ENCODE data around the gene KRTAP3-2.

Gene KRTAP3-2

DNA sequence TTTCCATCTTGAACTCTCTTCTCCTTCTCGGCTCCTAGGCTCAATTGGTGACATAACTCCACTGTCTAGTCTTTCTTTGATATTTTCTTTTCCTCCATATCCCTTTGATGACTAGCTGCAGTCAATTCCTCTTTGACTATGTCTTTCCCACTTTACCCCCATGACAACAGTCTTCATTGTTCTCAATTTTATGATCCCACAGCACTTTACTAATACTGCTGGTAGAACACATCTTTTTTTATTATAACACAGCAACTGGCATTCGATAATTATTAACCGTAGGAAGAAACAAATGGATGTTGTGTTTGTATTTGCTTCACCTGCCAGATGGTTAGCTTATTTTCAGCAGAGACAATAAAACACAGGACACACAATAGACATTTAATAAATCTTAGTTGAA is 7.0 kb downstream of the KRTAP3-2 start:
- H3K27ac ChIP-seq (ENCODE audit: low read depth, low read length) = no peak overlapping the region
- no peaks in the 10 kb centered on the region for H3K36me3 ChIP-seq (ENCODE audit: control insufficient read depth, insufficient read depth, low read length)
- H3K27me3 ChIP-seq (ENCODE audit: control insufficient read depth, insufficient read depth, low read length) = no peaks in the 10 kb centered on the region
- no peak overlapping the region for H3K9ac ChIP-seq (ENCODE audit: low read length)
- H3K4me1 ChIP-seq (ENCODE audit: control insufficient read depth, insufficient read depth, low read length) = no peaks in the 10 kb centered on the region; the same call in 1 of the 2 replicates
- no peaks in the 10 kb centered on the region for H3K9me3 ChIP-seq (ENCODE audit: control insufficient read depth, insufficient read depth, low read depth, low read length)
- no peak overlapping the region for H3K4me3 ChIP-seq (ENCODE audit: low read depth, low read length)

DNA sequence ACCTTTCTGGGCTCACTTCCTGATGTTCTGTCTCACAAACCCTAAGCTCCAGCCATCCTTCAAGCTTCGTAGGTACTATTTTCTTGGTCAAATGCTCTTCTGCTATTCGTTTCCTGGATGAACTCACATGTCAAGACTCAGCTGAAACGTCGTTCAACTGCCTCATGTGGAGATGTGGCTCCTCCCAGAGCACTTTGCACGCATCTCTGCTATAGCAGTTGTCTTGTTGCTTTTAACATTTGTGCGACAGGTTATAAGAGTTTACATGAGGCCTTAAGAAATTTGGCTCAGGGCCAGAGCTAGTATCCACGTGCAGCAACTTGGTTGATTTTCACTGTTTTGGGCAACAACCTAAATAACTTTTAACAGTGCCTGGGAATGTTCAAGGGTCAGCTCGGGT is 12.8 kb downstream of the KRTAP3-2 start:
- no peak overlapping the region for H3K27ac ChIP-seq (ENCODE audit: low read depth, low read length)

DNA sequence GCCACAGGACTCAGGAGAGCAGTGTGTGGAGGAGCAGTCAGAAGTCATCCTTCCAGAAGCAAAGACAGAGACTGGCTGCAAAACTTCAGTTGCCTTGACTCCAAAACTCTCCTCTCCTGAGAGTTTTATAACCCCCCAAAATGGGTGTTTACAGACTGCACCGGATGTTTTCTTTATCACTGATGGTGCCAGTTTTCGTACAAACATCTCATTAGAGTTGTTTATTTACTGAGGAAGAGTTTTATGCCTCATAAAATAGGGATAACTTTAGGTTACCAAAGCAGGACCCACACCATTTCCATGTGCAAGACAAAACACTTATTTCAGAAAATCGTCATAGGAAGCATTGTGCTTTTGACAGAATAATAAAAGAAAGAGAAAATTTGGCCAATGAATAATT is 15.5 kb downstream of the KRTAP3-2 start, which contains the start of gene KRT40:
TSS of gene KRT40 (minus strand) at position 101 of the 400 bp plus-strand sequence. CDS start at position 48, 53 bp downstream.
- Histone ChIP-seq H3K4me3 (ENCODE audit: low read depth, low read length) (no peak within 1 kb of the TSS), H3K27ac (ENCODE audit: low read depth, low read length) (no peak within 1 kb of the TSS), H3K9ac (ENCODE audit: low read length) (no peak within 1 kb of the TSS), H3K36me3 (ENCODE audit: control insufficient read depth, insufficient read depth, low read length) (no peaks in the 10 kb centered on the region), H3K27me3 (ENCODE audit: control insufficient read depth, insufficient read depth, low read length) (no peaks in the 10 kb centered on the region), H3K4me1 (ENCODE audit: control insufficient read depth, insufficient read depth, low read length) (peaks cover 9% of the 10 kb centered on the region; the same call in 1 of the 2 replicates), H3K9me3 (ENCODE audit: control insufficient read depth, insufficient read depth, low read depth, low read length) (no peaks in the 10 kb centered on the region)

More for the DNA sequence above, 12.8 kb downstream of the KRTAP3-2 start:
- Histone ChIP-seq H3K4me1 (ENCODE audit: control insufficient read depth, insufficient read depth, low read length) (no peaks in the 10 kb centered on the region), H3K27me3 (ENCODE audit: control insufficient read depth, insufficient read depth, low read length) (no peaks in the 10 kb centered on the region), H3K4me3 (ENCODE audit: low read depth, low read length) (no peak overlapping the region), H3K9me3 (ENCODE audit: control insufficient read depth, insufficient read depth, low read depth, low read length) (no peaks in the 10 kb centered on the region), H3K36me3 (ENCODE audit: control insufficient read depth, insufficient read depth, low read length) (no peaks in the 10 kb centered on the region), H3K9ac (ENCODE audit: low read length) (no peak overlapping the region)

DNA sequence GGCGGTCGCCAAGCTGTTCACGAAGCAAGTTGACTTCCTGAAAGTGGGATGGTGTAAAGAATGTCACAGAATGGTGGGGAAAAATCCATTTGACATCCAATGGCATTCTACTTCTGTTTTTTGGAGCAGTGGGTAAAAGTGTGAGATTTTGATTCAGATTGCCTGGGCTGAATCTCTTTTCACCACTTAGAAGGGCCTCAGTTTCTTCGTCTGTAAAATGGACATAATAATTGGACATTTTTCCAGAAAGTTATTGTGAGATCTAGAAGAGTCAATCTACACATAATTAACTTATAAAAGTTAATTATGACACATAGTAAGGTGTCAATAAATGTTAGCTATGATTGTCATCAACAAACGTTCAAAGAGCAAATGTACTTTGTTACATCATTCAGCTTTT is 18.6 kb downstream of the KRTAP3-2 start:
- peaks cover 9% of the 10 kb centered on the region; the same call in 1 of the 2 replicates for H3K4me1 ChIP-seq (ENCODE audit: control insufficient read depth, insufficient read depth, low read length)
- no peak overlapping the region for H3K9ac ChIP-seq (ENCODE audit: low read length)
- H3K9me3 ChIP-seq (ENCODE audit: control insufficient read depth, insufficient read depth, low read depth, low read length) = no peaks in the 10 kb centered on the region
- H3K27me3 ChIP-seq (ENCODE audit: control insufficient read depth, insufficient read depth, low read length) = no peaks in the 10 kb centered on the region
- no peak overlapping the region for H3K4me3 ChIP-seq (ENCODE audit: low read depth, low read length)
- no peaks in the 10 kb centered on the region for H3K36me3 ChIP-seq (ENCODE audit: control insufficient read depth, insufficient read depth, low read length)
- no peak overlapping the region for H3K27ac ChIP-seq (ENCODE audit: low read depth, low read length)

DNA sequence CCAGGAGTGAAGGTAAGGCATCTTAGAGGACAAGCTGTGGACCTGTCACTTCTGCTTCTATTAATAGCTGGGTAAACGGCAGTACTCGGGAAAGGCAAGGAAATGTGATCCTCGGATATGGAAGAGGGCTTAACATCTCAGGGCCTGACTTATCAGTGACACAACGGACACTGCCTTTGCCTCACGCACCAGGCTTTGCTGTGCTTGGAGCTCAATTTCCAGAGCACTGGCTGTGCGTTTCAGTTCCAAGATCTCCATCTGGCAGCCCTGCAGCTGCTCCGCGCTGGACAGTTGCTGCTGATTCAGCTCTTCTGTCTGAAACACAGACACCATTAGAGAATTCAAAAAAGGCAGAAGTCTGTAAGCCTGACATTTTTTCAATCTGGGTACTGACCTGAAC is 19.1 kb downstream of the KRTAP3-2 start:
- Histone ChIP-seq H3K9me3 (ENCODE audit: control insufficient read depth, insufficient read depth, low read depth, low read length) (no peaks in the 10 kb centered on the region), H3K27me3 (ENCODE audit: control insufficient read depth, insufficient read depth, low read length) (no peaks in the 10 kb centered on the region), H3K4me3 (ENCODE audit: low read depth, low read length) (no peak overlapping the region), H3K36me3 (ENCODE audit: control insufficient read depth, insufficient read depth, low read length) (no peaks in the 10 kb centered on the region), H3K4me1 (ENCODE audit: control insufficient read depth, insufficient read depth, low read length) (peaks cover 9% of the 10 kb centered on the region; the same call in 1 of the 2 replicates), H3K9ac (ENCODE audit: low read length) (no peak overlapping the region), H3K27ac (ENCODE audit: low read depth, low read length) (no peak overlapping the region)

DNA sequence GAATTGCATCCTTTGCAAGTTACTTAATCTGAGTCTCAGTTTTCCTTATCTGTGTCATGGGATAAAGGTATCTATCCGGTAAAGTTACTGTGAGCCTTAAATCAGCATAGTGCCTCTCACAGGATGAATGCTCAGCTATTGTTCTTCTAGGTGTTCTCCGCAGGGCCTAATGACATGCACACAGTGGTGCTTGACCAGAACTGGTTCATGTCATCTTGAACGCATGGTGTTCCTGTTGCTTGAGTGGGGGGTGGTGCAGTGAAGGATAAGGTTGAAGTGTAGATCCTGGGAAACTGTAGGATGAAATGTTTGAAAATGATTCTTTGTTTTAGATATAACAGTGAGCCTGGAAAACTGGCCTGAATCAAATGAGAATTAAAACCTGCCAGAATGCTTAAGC is 19.6 kb downstream of the KRTAP3-2 start:
- Histone ChIP-seq H3K9me3 (ENCODE audit: control insufficient read depth, insufficient read depth, low read depth, low read length) (no peaks in the 10 kb centered on the region), H3K9ac (ENCODE audit: low read length) (no peak overlapping the region), H3K27me3 (ENCODE audit: control insufficient read depth, insufficient read depth, low read length) (no peaks in the 10 kb centered on the region), H3K27ac (ENCODE audit: low read depth, low read length) (no peak overlapping the region), H3K36me3 (ENCODE audit: control insufficient read depth, insufficient read depth, low read length) (no peaks in the 10 kb centered on the region), H3K4me3 (ENCODE audit: low read depth, low read length) (no peak overlapping the region), H3K4me1 (ENCODE audit: control insufficient read depth, insufficient read depth, low read length) (peaks cover 9% of the 10 kb centered on the region; the same call in 1 of the 2 replicates)

DNA sequence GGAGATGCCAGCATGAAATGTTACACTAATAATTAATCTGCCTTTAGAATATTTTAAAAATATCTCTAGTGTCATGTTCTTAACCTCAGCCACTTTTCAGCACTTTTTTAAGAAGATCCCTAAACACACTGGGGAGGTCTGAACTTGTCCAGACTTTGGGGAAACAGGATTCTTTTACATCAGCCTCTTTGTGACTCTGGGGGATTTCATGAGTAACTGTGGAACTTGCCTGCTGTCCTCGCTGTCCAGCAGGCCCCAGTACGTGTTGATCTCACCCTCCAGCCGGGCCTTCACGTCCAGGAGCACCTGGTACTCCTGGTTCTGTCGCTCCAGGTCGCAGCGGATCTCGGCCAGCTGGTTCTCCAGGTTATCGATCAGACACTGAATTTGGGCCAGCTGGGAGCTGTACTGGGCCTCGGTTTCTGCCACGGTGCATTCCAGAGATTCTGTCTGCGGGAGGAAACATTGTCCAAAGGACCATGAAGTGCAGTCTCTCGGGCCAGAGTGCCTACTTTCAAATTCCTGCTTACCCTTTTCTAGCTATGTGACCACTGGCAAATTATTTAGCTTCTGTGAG is 21.0 kb downstream of the KRTAP3-2 start:
- no peak overlapping the region for H3K27ac ChIP-seq (ENCODE audit: low read depth, low read length)

DNA sequence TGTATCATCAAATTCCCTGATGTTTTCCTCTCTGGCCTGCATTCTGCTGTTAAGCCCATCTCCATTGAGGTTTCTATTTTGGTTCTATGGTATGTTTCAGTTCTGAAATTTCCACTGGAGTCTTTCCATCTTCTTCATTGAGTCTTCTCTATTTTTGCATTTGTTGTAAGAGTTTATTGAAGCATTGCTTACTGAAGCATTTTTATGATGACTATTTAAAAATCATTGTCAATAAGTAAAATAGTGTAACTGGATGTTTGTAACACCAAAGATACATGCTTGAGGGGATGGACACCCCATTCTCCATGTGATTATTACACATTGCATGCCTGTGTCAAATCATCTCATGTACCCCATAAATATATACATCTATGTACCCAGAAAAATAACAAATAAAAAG is 24.2 kb downstream of the KRTAP3-2 start:
- Histone ChIP-seq H3K4me1 (ENCODE audit: control insufficient read depth, insufficient read depth, low read length) (peaks cover 4% of the 10 kb centered on the region; the same call in 1 of the 2 replicates), H3K36me3 (ENCODE audit: control insufficient read depth, insufficient read depth, low read length) (no peaks in the 10 kb centered on the region), H3K9me3 (ENCODE audit: control insufficient read depth, insufficient read depth, low read depth, low read length) (peaks cover 3% of the 10 kb centered on the region; the same call in 1 of the 2 replicates), H3K9ac (ENCODE audit: low read length) (no peak overlapping the region), H3K27me3 (ENCODE audit: control insufficient read depth, insufficient read depth, low read length) (no peaks in the 10 kb centered on the region), H3K27ac (ENCODE audit: low read depth, low read length) (no peak overlapping the region), H3K4me3 (ENCODE audit: low read depth, low read length) (no peak overlapping the region)

More for the DNA sequence above, 21.0 kb downstream of the KRTAP3-2 start:
- H3K9ac ChIP-seq (ENCODE audit: low read length) = no peak overlapping the region
- H3K4me1 ChIP-seq (ENCODE audit: control insufficient read depth, insufficient read depth, low read length) = peaks cover 9% of the 10 kb centered on the region; the same call in 1 of the 2 replicates
- H3K4me3 ChIP-seq (ENCODE audit: low read depth, low read length) = no peak overlapping the region
- H3K36me3 ChIP-seq (ENCODE audit: control insufficient read depth, insufficient read depth, low read length) = no peaks in the 10 kb centered on the region
- no peaks in the 10 kb centered on the region for H3K27me3 ChIP-seq (ENCODE audit: control insufficient read depth, insufficient read depth, low read length)
- H3K9me3 ChIP-seq (ENCODE audit: control insufficient read depth, insufficient read depth, low read depth, low read length) = no peaks in the 10 kb centered on the region

DNA sequence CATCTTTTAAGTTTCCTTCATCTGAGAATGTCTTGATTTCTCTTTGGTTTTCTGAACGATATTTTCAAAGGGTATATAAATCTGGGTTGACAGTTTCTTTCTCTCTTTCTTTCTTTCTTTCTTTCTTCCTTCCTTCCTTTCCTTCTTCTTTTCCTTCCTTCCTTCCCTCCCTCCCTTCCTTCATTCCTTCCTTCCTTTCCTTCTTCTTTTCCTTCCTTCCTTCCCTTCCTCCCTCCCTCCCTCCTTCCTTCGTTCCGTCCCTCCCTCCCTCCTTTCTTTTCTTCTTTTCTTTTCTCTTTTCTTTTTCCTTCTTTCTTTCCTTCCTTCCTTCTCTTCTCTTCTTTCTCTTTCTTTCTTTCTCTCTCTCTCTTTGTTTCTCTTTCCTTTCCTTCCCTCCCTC is 25.3 kb downstream of the KRTAP3-2 start:
- H3K36me3 ChIP-seq (ENCODE audit: control insufficient read depth, insufficient read depth, low read length) = no peaks in the 10 kb centered on the region
- H3K4me1 ChIP-seq (ENCODE audit: control insufficient read depth, insufficient read depth, low read length) = no peaks in the 10 kb centered on the region
- H3K27ac ChIP-seq (ENCODE audit: low read depth, low read length) = no peak overlapping the region
- H3K9ac ChIP-seq (ENCODE audit: low read length) = no peak overlapping the region
- no peak overlapping the region for H3K4me3 ChIP-seq (ENCODE audit: low read depth, low read length)
- H3K9me3 ChIP-seq (ENCODE audit: control insufficient read depth, insufficient read depth, low read depth, low read length) = peaks cover 3% of the 10 kb centered on the region; the same call in 1 of the 2 replicates
- H3K27me3 ChIP-seq (ENCODE audit: control insufficient read depth, insufficient read depth, low read length) = no peaks in the 10 kb centered on the region

DNA sequence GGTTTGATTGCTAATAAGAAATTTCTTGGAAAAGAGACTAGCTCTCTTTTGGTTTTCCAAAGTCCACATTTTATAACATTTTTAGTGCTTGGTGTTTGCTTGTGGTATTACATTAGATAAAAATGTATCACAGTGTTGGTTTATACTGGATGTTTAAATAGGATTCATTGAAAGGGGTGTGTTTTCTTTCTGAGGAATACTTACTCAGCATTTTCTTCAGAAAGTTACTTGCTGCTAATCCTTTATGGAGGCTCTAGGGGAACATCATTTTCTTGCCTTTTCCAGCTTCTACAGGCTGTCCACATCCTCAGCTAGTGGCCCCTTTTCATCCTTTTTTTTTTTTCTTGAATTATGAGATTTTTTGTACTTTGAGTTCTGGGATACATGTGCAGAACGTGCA is 32.1 kb downstream of the KRTAP3-2 start:
- Histone ChIP-seq H3K9me3 (ENCODE audit: control insufficient read depth, insufficient read depth, low read depth, low read length) (peaks cover 3% of the 10 kb centered on the region; the same call in 1 of the 2 replicates), H3K4me3 (ENCODE audit: low read depth, low read length) (no peak overlapping the region), H3K36me3 (ENCODE audit: control insufficient read depth, insufficient read depth, low read length) (no peaks in the 10 kb centered on the region), H3K27me3 (ENCODE audit: control insufficient read depth, insufficient read depth, low read length) (no peaks in the 10 kb centered on the region; the same call in 1 of the 2 replicates), H3K27ac (ENCODE audit: low read depth, low read length) (no peak overlapping the region), H3K4me1 (ENCODE audit: control insufficient read depth, insufficient read depth, low read length) (no peaks in the 10 kb centered on the region), H3K9ac (ENCODE audit: low read length) (no peak overlapping the region)

DNA sequence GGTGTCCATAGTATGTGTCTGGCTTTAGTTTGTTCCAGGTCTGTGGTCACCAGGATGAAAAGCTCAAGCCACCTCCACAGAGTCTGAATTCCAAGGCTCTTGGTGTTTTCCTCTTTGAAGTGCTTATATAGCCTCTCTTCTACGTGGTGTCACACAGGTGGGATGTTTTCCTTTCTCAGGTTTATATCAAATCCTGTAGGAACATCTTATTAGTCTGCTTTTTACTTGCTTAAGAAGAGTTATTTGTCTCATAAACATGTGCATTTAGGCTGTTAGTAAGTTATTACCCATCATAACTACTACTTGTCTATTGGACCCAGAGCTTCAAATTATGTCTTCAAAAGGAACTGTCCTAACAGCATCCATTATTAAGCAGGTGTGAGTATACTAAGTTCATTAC is 32.9 kb downstream of the KRTAP3-2 start, which contains the start of gene KRT39:
TSS of gene KRT39 (minus strand) at position 101 of the 400 bp plus-strand sequence. CDS start at position 9, 92 bp downstream.
- Histone ChIP-seq H3K27me3 (ENCODE audit: control insufficient read depth, insufficient read depth, low read length) (no peaks in the 10 kb centered on the region; the same call in 1 of the 2 replicates), H3K9ac (ENCODE audit: low read length) (no peak within 1 kb of the TSS), H3K36me3 (ENCODE audit: control insufficient read depth, insufficient read depth, low read length) (no peaks in the 10 kb centered on the region), H3K27ac (ENCODE audit: low read depth, low read length) (no peak within 1 kb of the TSS), H3K4me1 (ENCODE audit: control insufficient read depth, insufficient read depth, low read length) (no peaks in the 10 kb centered on the region), H3K9me3 (ENCODE audit: control insufficient read depth, insufficient read depth, low read depth, low read length) (peaks cover 3% of the 10 kb centered on the region; the same call in 1 of the 2 replicates), H3K4me3 (ENCODE audit: low read depth, low read length) (no peak within 1 kb of the TSS)

All from HUES6 (cell line).